HEK293 (cell line): ENCODE results near the gene PSMA7.

Experiments
- CTCF ChIA-PET: fragments of 350-600 bp; formaldehyde crosslinking; extraction: SDS; loops from one replicate; lab custom pipeline; 2021; ENCODE audit warnings: antibody characterized with exemption; lab: Yijun Ruan, JAX
- POLR2A ChIA-PET: fragments of 300-600 bp; formaldehyde crosslinking; extraction: SDS; loops from one replicate; lab custom pipeline; 2020; ENCODE audit warnings: antibody characterized with exemption, inconsistent platforms; lab: Yijun Ruan, JAX
- H3K27ac ChIP-seq: fragments of 200-500 bp; sonication (Bioruptor generic); 2 replicates; pipeline ENCODE4 v1.5.1; 2014; ENCODE audit warnings: low read depth, low read length, control low read depth, inconsistent platforms; ENCODE audit errors: extremely low read depth
- H3K36me3 ChIP-seq, 2 experiments: fragments of 200-500 bp in 1 of 2; sonication (Bioruptor generic) in 1 of 2; 1 replicate in 1 of 2; 2 replicates in 1 of 2; pipeline ENCODE4 v1.5.1; 2014 to 2017; ENCODE audit warnings: inconsistent platforms in 2 of 2, low read length in 2 of 2; ENCODE audit not compliant: control insufficient read depth in 2 of 2, insufficient read depth in 1 of 2
- H3K4me1 ChIP-seq: fragments of 200-500 bp; sonication (Bioruptor generic); 2 replicates; pipeline ENCODE4 v1.5.1; 2014; ENCODE audit warnings: mild to moderate bottlenecking, low read length, inconsistent platforms; ENCODE audit not compliant: control insufficient read depth, insufficient read depth
- H3K4me3 ChIP-seq: 2 replicates; pipeline ENCODE4 v1.5.1; 2011; ENCODE audit warnings: low read depth, mild to moderate bottlenecking, control low read depth, low read length, moderate library complexity
- H3K9me3 ChIP-seq: fragments of 200-500 bp; sonication (Bioruptor generic); 2 replicates; pipeline ENCODE4 v1.5.1; 2014; ENCODE audit warnings: low read depth, low read length, inconsistent platforms; ENCODE audit not compliant: control insufficient read depth, insufficient read depth
- ATF2 ChIP-seq: fragments of 450-650 bp; formaldehyde crosslinking; IDR thresholded peaks from 2 replicates; pipeline ENCODE4 v1.5.1; 2016; ENCODE audit warnings: missing biosample characterization, missing genetic modification characterization, low read depth
- HOXA7 ChIP-seq: sonication (generic); formaldehyde crosslinking; IDR thresholded peaks from 2 replicates; pipeline ENCODE4 v1.8.1; 2022; ENCODE audit warnings: missing genetic modification reagents, borderline replicate concordance
- KLF17 ChIP-seq: fragments of 450-650 bp; formaldehyde crosslinking; IDR thresholded peaks from 2 replicates; pipeline ENCODE4 v1.5.1; 2016; ENCODE audit warnings: missing biosample characterization, missing genetic modification characterization
- PRDM6 ChIP-seq: fragments of 450-650 bp; formaldehyde crosslinking; IDR thresholded peaks from 2 replicates; pipeline ENCODE4 v1.5.1; 2017; ENCODE audit warnings: missing biosample characterization, missing genetic modification characterization
- ZBTB17 ChIP-seq: fragments of 450-650 bp; formaldehyde crosslinking; IDR thresholded peaks from 2 replicates; pipeline ENCODE4 v1.5.1; 2016; ENCODE audit warnings: missing biosample characterization, missing genetic modification characterization
- ZBTB44 ChIP-seq: fragments of 450-650 bp; IDR thresholded peaks from 2 replicates; pipeline ENCODE4 v1.5.1; 2018; ENCODE audit warnings: missing biosample characterization, mild to moderate bottlenecking, missing genetic modification characterization
- ZEB2 ChIP-seq: fragments of 450-650 bp; formaldehyde crosslinking; IDR thresholded peaks from 2 replicates; pipeline ENCODE4 v1.5.1; 2016; ENCODE audit warnings: missing biosample characterization, missing genetic modification characterization
- ZNF146 ChIP-seq: fragments of 450-650 bp; formaldehyde crosslinking; IDR thresholded peaks from 2 replicates; pipeline ENCODE4 v1.5.1; 2016; ENCODE audit warnings: missing biosample characterization, missing genetic modification characterization
- ZNF157 ChIP-seq: fragments of 450-650 bp; formaldehyde crosslinking; IDR thresholded peaks from 2 replicates; pipeline ENCODE4 v1.5.1; 2016; ENCODE audit warnings: missing biosample characterization, missing genetic modification characterization
- ZNF423 ChIP-seq: fragments of 450-650 bp; formaldehyde crosslinking; IDR thresholded peaks from 2 replicates; pipeline ENCODE4 v1.5.1; 2016; ENCODE audit warnings: missing biosample characterization, missing genetic modification characterization
- ZNF449 ChIP-seq: fragments of 450-650 bp; formaldehyde crosslinking; IDR thresholded peaks from 2 replicates; pipeline ENCODE4 v1.5.1; 2017; ENCODE audit warnings: missing biosample characterization, mild to moderate bottlenecking, missing genetic modification characterization, moderate library complexity
- ZNF488 ChIP-seq: fragments of 450-650 bp; formaldehyde crosslinking; IDR thresholded peaks from 2 replicates; pipeline ENCODE4 v1.5.1; 2016; ENCODE audit warnings: missing biosample characterization, missing genetic modification characterization
- ZNF514 ChIP-seq: fragments of 450-650 bp; formaldehyde crosslinking; IDR thresholded peaks from 2 replicates; pipeline ENCODE4 v1.5.1; 2016; ENCODE audit warnings: missing biosample characterization, missing genetic modification characterization
- ZNF548 ChIP-seq: fragments of 450-650 bp; formaldehyde crosslinking; IDR thresholded peaks from 2 replicates; pipeline ENCODE4 v1.5.1; 2016; ENCODE audit warnings: missing biosample characterization, missing genetic modification characterization
- ZNF571 ChIP-seq: fragments of 450-650 bp; formaldehyde crosslinking; IDR thresholded peaks from 2 replicates; pipeline ENCODE4 v1.5.0; 2017; ENCODE audit warnings: missing biosample characterization, missing genetic modification characterization
- ZNF610 ChIP-seq: fragments of 450-650 bp; formaldehyde crosslinking; IDR thresholded peaks from 2 replicates; pipeline ENCODE4 v1.5.1; 2016; ENCODE audit warnings: missing biosample characterization, missing genetic modification characterization, borderline replicate concordance
- ZNF654 ChIP-seq: fragments of 450-650 bp; formaldehyde crosslinking; IDR thresholded peaks from 2 replicates; pipeline ENCODE4 v1.5.1; 2016; ENCODE audit warnings: low read depth, missing biosample characterization, missing genetic modification characterization
- ZNF658 ChIP-seq: fragments of 450-650 bp; formaldehyde crosslinking; IDR thresholded peaks from 2 replicates; pipeline ENCODE4; 2016; ENCODE audit warnings: missing biosample characterization, missing genetic modification characterization
- ZNF677 ChIP-seq: fragments of 450-650 bp; IDR thresholded peaks from 2 replicates; pipeline ENCODE4 v1.5.0; 2018; ENCODE audit warnings: missing biosample characterization, mild to moderate bottlenecking, missing genetic modification characterization, moderate library complexity
- ZNF707 ChIP-seq: fragments of 450-650 bp; formaldehyde crosslinking; IDR thresholded peaks from 2 replicates; pipeline ENCODE4 v1.5.1; 2016; ENCODE audit warnings: missing biosample characterization, missing genetic modification characterization
- ZNF785 ChIP-seq: fragments of 450-650 bp; formaldehyde crosslinking; IDR thresholded peaks from 2 replicates; pipeline ENCODE4 v1.5.1; 2016; ENCODE audit warnings: missing biosample characterization, missing genetic modification characterization
- ZNF792 ChIP-seq: fragments of 450-650 bp; formaldehyde crosslinking; IDR thresholded peaks from 2 replicates; pipeline ENCODE4 v1.5.1; 2016; ENCODE audit warnings: missing biosample characterization, missing genetic modification characterization
- ZSCAN18 ChIP-seq: fragments of 450-650 bp; formaldehyde crosslinking; IDR thresholded peaks from 2 replicates; pipeline ENCODE4 v1.5.1; 2016; ENCODE audit warnings: missing biosample characterization, missing genetic modification characterization
- ZSCAN4 ChIP-seq: fragments of 450-650 bp; formaldehyde crosslinking; IDR thresholded peaks from 2 replicates; pipeline ENCODE4 v1.5.1; 2017; ENCODE audit warnings: missing biosample characterization, missing genetic modification characterization

Gene PSMA7

GRCh38 chr20:62141043-62141396 lies 2.2 kb downstream of the PSMA7 start:
- TF ChIP-seq ZSCAN18 (tag by site-specific recombination) = no peak
- TF ChIP-seq ZNF146 (tag by site-specific recombination) = no peak
- no peak for TF ChIP-seq ZNF488 (tag by site-specific recombination)
- no peak for TF ChIP-seq HOXA7
- TF ChIP-seq ZEB2 (tag by site-specific recombination) = no peak
- no peak for TF ChIP-seq ZNF707 (tag by site-specific recombination)
- TF ChIP-seq ZNF792 (tag by site-specific recombination) = no peak
- TF ChIP-seq ZNF610 (tag by site-specific recombination) = no peak
- TF ChIP-seq ZNF571 (tag by site-specific recombination) = no peak
- no peak for TF ChIP-seq ZNF423 (tag by site-specific recombination)
- no peak for TF ChIP-seq ZNF785 (tag by site-specific recombination)
- no peak for TF ChIP-seq ZBTB17 (tag by site-specific recombination)
- no peak for TF ChIP-seq ZBTB44 (tag by site-specific recombination)
- no peak for TF ChIP-seq PRDM6 (tag by site-specific recombination)
- TF ChIP-seq ZNF449 (tag by site-specific recombination) = no peak
- Histone ChIP-seq H3K4me3 (no peak overlapping the region), H3K27ac (no peak overlapping the region), H3K36me3 (peaks cover 4 to 68% of the 10 kb centered on the region in 2 experiments; a peak in 2 of 3 replicates), H3K4me1 (no peaks in the 10 kb centered on the region), H3K9me3 (no peaks in the 10 kb centered on the region)
- POLR2A ChIA-PET = no interaction called here
- CTCF ChIA-PET = interaction anchor here (1.0 to 1.9 kb wide), 6 partner anchors 8 to 130 kb away, joined by 3 to 15 read pairs (median 4); no protein-coding TSS in a partner anchor

GRCh38 chr20:62139636-62140035 lies 3.6 kb downstream of the PSMA7 start:
- Histone ChIP-seq H3K9me3 (no peaks in the 10 kb centered on the region), H3K4me3 (no peak overlapping the region), H3K36me3 (peaks cover 9 to 70% of the 10 kb centered on the region in 2 experiments; a peak in 2 of 3 replicates), H3K27ac (no peak overlapping the region), H3K4me1 (no peaks in the 10 kb centered on the region)
- ChIA-PET POLR2A (no interaction called here), CTCF (interaction anchor here (0.6 to 1.7 kb wide), 3 partner anchors 12 to 129 kb away, joined by 3 to 9 read pairs (median 3); no protein-coding TSS in a partner anchor)
- TF ChIP-seq ZNF514 (tag by site-specific recombination) = no peak
- TF ChIP-seq ZNF157 = no peak
- TF ChIP-seq ATF2 (tag by site-specific recombination) = no peak
- no peak for TF ChIP-seq ZNF548 (tag by site-specific recombination)
- TF ChIP-seq ZNF658 = no peak
- no peak for TF ChIP-seq ZSCAN4 (tag by site-specific recombination)
- no peak for TF ChIP-seq ZNF677 (tag by site-specific recombination)
- TF ChIP-seq KLF17 (tag by site-specific recombination) = no peak
- no peak for TF ChIP-seq ZNF654
- TF ChIP-seq HOXA7 = no peak
